B cell (primary cell): ENCODE results near the gene PRKCA. TPM values are rescaled to one million over a fixed set of nuclear protein-coding genes. Genes with fewer than 3 reads are reported as not detected.

ENCODE experiments used
- ATAC-seq: fragments of 200-7000 bp; cut with Tn5 transposase; one replicate; pipeline ENCODE4 v1.10.0; 2021; ENCODE audit warnings: low read depth, mild to moderate bottlenecking, moderate number of reproducible peaks, moderate library complexity
- CTCF ChIA-PET: fragments of 350-600 bp; sonication (Branson Sonifier 250); formaldehyde crosslinking; loops from one replicate; lab custom pipeline; 2021; ENCODE audit warnings: antibody characterized with exemption, inconsistent platforms; lab: Charles Lee
- POLR2A ChIA-PET: fragments of 350-600 bp; sonication (Branson Sonifier 250); formaldehyde crosslinking; loops from one replicate; lab custom pipeline; 2021; ENCODE audit warnings: antibody characterized with exemption; lab: Charles Lee
- DNase-seq: peaks from one replicate; pipeline ENCODE4 v3.0.0; 2013
- H2AFZ ChIP-seq: 2 replicates; pipeline ENCODE4 v1.6.1; 2012; ENCODE audit warnings: mild to moderate bottlenecking, low read depth, low read length; ENCODE audit not compliant: insufficient read depth, poor library complexity, severe bottlenecking
- H3K27ac ChIP-seq, 2 donors: 1 replicate in 1 of 2; 2 replicates in 1 of 2; pipeline ENCODE4 v1.5.1; 2012 to 2013; ENCODE audit warnings: low read length in 2 of 2, mild to moderate bottlenecking in 2 of 2, moderate library complexity in 1 of 2
- H3K27me3 ChIP-seq, 4 experiments: fragments of 200-600 bp in 1 of 4; sonication (generic) in 1 of 4; replicated peaks in 1 of 4; 1 replicate in 2 of 4; 2 replicates in 2 of 4; pipeline versions ENCODE4 v1.6.1 to v1.7.0; 2013 to 2016; ENCODE audit warnings: low read length in 3 of 4, mild to moderate bottlenecking in 2 of 4, mixed read lengths in 1 of 4, moderate library complexity in 1 of 4; ENCODE audit not compliant: insufficient read depth in 4 of 4, control insufficient read depth in 3 of 4; ENCODE audit errors: control extremely low read depth in 1 of 4
- H3K36me3 ChIP-seq, 2 experiments: replicated peaks in 1 of 2; 1 replicate in 1 of 2; 2 replicates in 1 of 2; pipeline versions ENCODE4 v1.6.1 to v1.7.1; 2013; ENCODE audit warnings: low read length in 1 of 2; ENCODE audit not compliant: insufficient read depth in 2 of 2, control insufficient read depth in 1 of 2; ENCODE audit errors: control extremely low read depth in 1 of 2, extremely low read depth in 1 of 2
- H3K4me1 ChIP-seq, 2 donors: fragments of 200-600 bp in 1 of 2; sonication (generic) in 1 of 2; 1 replicate in 1 of 2; 2 replicates in 1 of 2; pipeline versions ENCODE4 v1.5.1 to v1.6.1; 2013 to 2017; ENCODE audit warnings: low read length in 2 of 2; ENCODE audit not compliant: control insufficient read depth in 2 of 2, insufficient read depth in 2 of 2
- H3K4me2 ChIP-seq: replicated peaks from 2 replicates; pipeline ENCODE3; 2012; ENCODE audit warnings: mild to moderate bottlenecking, low read depth, low read length; ENCODE audit not compliant: poor library complexity, severe bottlenecking
- H3K4me3 ChIP-seq, 5 experiments: fragments of 200-600 bp in 1 of 5; sonication (generic) in 1 of 5; 1 replicate in 3 of 5; 2 replicates in 2 of 5; pipeline versions ENCODE4 v1.5.1 to v1.7.0; 2011 to 2016; ENCODE audit warnings: low read length in 4 of 5, mild to moderate bottlenecking in 4 of 5, low read depth in 2 of 5, control low read depth in 1 of 5, moderate library complexity in 1 of 5; ENCODE audit not compliant: insufficient read depth in 1 of 5; ENCODE audit errors: control extremely low read depth in 1 of 5, extremely low read depth in 1 of 5
- H3K79me2 ChIP-seq: fragments of 200-600 bp; sonication (generic); one replicate; pipeline ENCODE4 v1.6.0; 2016; ENCODE audit warnings: low read length; ENCODE audit not compliant: control insufficient read depth, insufficient read depth
- H3K9ac ChIP-seq: fragments of 200-600 bp; sonication (generic); 2 replicates; pipeline ENCODE4 v1.6.1; 2017; ENCODE audit warnings: mild to moderate bottlenecking, low read length, moderate library complexity
- H3K9me3 ChIP-seq, 3 donors: one replicate each; pipeline versions ENCODE4 v1.6.1 to v1.7.1; 2013; ENCODE audit warnings: low read length in 2 of 3; ENCODE audit not compliant: control insufficient read depth in 2 of 3, insufficient read depth in 1 of 3; ENCODE audit errors: control extremely low read depth in 1 of 3
- H4K20me1 ChIP-seq: 2 replicates; pipeline ENCODE4 v1.6.0; 2012; ENCODE audit warnings: mild to moderate bottlenecking, low read length; ENCODE audit not compliant: insufficient read depth, control insufficient read depth, poor library complexity, severe bottlenecking
- H3K27ac Mint-ChIP-seq: one replicate; pipeline ENCODE4 v1.8.0; 2021; ENCODE audit warnings: mixed read lengths
- H3K27me3 Mint-ChIP-seq: one replicate; pipeline ENCODE4 v1.8.0; 2021; ENCODE audit warnings: mixed read lengths
- H3K4me1 Mint-ChIP-seq: one replicate; pipeline ENCODE4 v1.8.0; 2021; ENCODE audit warnings: mixed read lengths
- H3K4me3 Mint-ChIP-seq: one replicate; pipeline ENCODE4 v1.8.0; 2021; ENCODE audit warnings: mixed read lengths
- H3K9me3 Mint-ChIP-seq: one replicate; pipeline ENCODE4 v1.8.0; 2022; ENCODE audit warnings: mixed read lengths; ENCODE audit not compliant: insufficient read depth
- CTCF ChIP-seq: fragments of 200-600 bp; IDR thresholded peaks from one replicate; pipeline ENCODE4 v1.8.0; 2022; ENCODE audit warnings: antibody characterized with exemption, mild to moderate bottlenecking
- EZH2 ChIP-seq: IDR thresholded peaks from 2 replicates; pipeline ENCODE4 v1.6.1; 2012; ENCODE audit warnings: borderline replicate concordance, low read depth, mild to moderate bottlenecking, moderate library complexity, low read length; ENCODE audit not compliant: insufficient read depth, poor library complexity, severe bottlenecking
- WGBS: methylation state at CpG from one replicate; pipeline ENCODE4 v1.1.5; 2013; ENCODE audit warnings: missing lambda C conversion rate; ENCODE audit not compliant: insufficient coverage; 5-methylcytosine and 5-hydroxymethylcytosine counted together
- intact Hi-C: fragments of 100-400 bp; cut with micrococcal nuclease; formaldehyde crosslinking; loops from one replicate; pipeline ENCODE4 v1.10.0; 2022
- polyA plus RNA-seq: library from polyadenylated mRNA; depleted of rRNA; stranded (reverse); fragments of >200 nt; gene quantifications from 2 replicates; pipeline ENCODE4 v1.2.3, GENCODE V29; 2012
- total RNA-seq, 2 donors: library from RNA; stranded (reverse); fragments of 120-200 nt in 1 of 2; gene quantifications; 1 replicate in 1 of 2; 2 replicates in 1 of 2; pipeline versions ENCODE4 v1.2.3 to v1.2.4, GENCODE V29; 2013 to 2022

The PRKCA gene
- total and polyA plus RNA-seq, 2 donors (not counting 1 experiment from before 2014, with no cell fraction given): 0.33 to 7.7 TPM

GRCh38 chr17:66647391-66647983 lies 345.1 kb downstream of the PRKCA start:
- ChIA-PET CTCF (no interaction called here), POLR2A (no interaction called here)
- no peak overlapping the region for H3K27ac Mint-ChIP-seq
- H3K4me2 ChIP-seq: no peak overlapping the region
- no peaks in the 10 kb centered on the region for H3K27me3 ChIP-seq
- ATAC-seq: no peak
- no peak overlapping the region for H3K4me3 Mint-ChIP-seq
- no peak for TF ChIP-seq CTCF
- TF ChIP-seq EZH2: no peak
- H3K9me3 Mint-ChIP-seq: no peaks in the 10 kb centered on the region
- no peak for DNase-seq
- no peaks in the 10 kb centered on the region for H3K79me2 ChIP-seq
- H2AFZ ChIP-seq: no peak overlapping the region
- H3K36me3 ChIP-seq: no peaks in the 10 kb centered on the region
- H3K27me3 Mint-ChIP-seq: peaks cover 3% of the 10 kb centered on the region
- H3K4me3 ChIP-seq: no peak overlapping the region
- no peaks in the 10 kb centered on the region for H3K9me3 ChIP-seq
- 95% methylated on average over 6 of the region's 7 CpGs for WGBS
- no peak overlapping the region for H3K27ac ChIP-seq
- no peaks in the 10 kb centered on the region for H3K4me1 ChIP-seq
- H3K9ac ChIP-seq: no peak overlapping the region
- intact Hi-C loops: no loop called here
- H4K20me1 ChIP-seq: no peaks in the 10 kb centered on the region
- H3K4me1 Mint-ChIP-seq: no peaks in the 10 kb centered on the region

DNA sequence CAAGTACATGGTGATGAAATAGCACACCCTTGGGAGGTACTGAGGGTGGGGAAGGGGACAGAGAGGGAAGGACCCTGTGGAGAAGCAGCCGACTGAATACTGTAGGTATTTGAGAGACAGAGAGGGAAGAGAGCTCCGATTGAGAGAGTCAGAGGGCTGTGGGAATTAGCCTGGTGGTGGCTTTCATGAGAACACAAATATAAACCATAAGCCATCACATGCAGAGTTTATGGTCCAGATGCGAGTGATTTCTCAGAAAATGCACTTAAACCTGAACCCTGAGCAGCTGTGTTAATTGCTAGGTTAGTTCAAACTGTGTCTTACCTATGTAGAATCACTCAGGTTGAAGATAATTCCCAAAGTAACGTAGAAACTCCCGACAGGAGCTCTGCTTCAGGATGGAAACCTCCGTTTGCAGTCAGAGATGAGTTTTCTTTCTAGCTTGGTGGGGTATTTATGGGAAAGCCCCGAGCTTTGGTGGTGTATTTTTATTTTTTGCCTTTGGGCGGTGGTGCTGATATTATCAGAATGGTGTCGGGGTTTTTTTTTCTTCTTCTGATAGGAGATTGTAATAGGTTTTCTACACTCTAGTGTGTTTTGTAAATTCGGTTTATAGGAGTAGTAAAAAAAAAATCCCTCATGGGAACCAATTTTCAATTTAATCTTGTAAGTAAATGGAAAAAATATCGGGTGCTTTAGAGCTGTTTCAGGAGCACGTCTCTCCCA lies 347.6 kb downstream of the PRKCA start:
- 90% methylated on average over 4 of the region's 12 CpGs for WGBS
- H3K9me3 Mint-ChIP-seq: no peaks in the 10 kb centered on the region
- peaks cover 3% of the 10 kb centered on the region for H3K27me3 Mint-ChIP-seq
- Histone ChIP-seq H3K79me2 (no peaks in the 10 kb centered on the region), H3K4me1 (no peaks in the 10 kb centered on the region), H3K9me3 (no peaks in the 10 kb centered on the region), H3K27me3 (no peaks in the 10 kb centered on the region), H3K27ac (no peak overlapping the region), H2AFZ (no peak overlapping the region), H3K9ac (no peak overlapping the region), H4K20me1 (no peaks in the 10 kb centered on the region), H3K4me2 (no peak overlapping the region), H3K4me3 (no peak overlapping the region), H3K36me3 (no peaks in the 10 kb centered on the region)
- H3K27ac Mint-ChIP-seq: no peak overlapping the region
- ATAC-seq (no peak), DNase-seq (no peak)
- CTCF ChIA-PET: no interaction called here
- POLR2A ChIA-PET: no interaction called here
- intact Hi-C loops: no loop called here
- no peak for TF ChIP-seq CTCF
- no peak for TF ChIP-seq EZH2
- H3K4me1 Mint-ChIP-seq: no peaks in the 10 kb centered on the region
- no peak overlapping the region for H3K4me3 Mint-ChIP-seq
